HL-60/S4 treated with retinoic acid at 250 ng/mL for 4 days and 3 days (cell line): Measurements from ENCODE around the gene SH2D7.

Source experiments
- in situ Hi-C: fragments of 300-500 bp; cut with MboI; formaldehyde crosslinking; loops from 2 replicates; pipeline ENCODE4 v1.7.0; 2022; ENCODE audit warnings: low sequenced_read_pairs

The SH2D7 gene

GRCh38 chr15:78077053-78077870 lies 15.1 kb upstream of the SH2D7 start, which contains the start of gene TBC1D2B:
TSS of gene TBC1D2B (minus strand) at chr15:78077711. CDS start at chr15:78077652, 59 bp downstream.
- in situ Hi-C loops: no loop called here

DNA sequence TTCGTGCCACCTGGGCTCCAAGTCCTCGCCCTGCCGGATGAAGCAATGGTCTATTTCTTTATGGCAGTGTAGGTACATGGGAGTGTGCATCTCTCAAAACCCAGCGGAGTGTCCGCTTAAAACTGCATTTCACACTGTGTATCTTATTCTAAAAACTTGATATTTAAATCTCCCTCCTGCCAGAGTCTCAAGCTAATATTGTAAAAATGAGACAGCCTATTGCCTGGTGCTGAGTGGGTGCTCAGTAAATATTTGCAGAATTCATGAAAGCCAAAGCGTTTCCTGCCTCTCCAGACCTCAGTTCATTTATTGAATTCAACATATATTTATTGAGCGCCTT lies 14.5 kb upstream of the SH2D7 start:
- in situ Hi-C loops: no loop called here

DNA sequence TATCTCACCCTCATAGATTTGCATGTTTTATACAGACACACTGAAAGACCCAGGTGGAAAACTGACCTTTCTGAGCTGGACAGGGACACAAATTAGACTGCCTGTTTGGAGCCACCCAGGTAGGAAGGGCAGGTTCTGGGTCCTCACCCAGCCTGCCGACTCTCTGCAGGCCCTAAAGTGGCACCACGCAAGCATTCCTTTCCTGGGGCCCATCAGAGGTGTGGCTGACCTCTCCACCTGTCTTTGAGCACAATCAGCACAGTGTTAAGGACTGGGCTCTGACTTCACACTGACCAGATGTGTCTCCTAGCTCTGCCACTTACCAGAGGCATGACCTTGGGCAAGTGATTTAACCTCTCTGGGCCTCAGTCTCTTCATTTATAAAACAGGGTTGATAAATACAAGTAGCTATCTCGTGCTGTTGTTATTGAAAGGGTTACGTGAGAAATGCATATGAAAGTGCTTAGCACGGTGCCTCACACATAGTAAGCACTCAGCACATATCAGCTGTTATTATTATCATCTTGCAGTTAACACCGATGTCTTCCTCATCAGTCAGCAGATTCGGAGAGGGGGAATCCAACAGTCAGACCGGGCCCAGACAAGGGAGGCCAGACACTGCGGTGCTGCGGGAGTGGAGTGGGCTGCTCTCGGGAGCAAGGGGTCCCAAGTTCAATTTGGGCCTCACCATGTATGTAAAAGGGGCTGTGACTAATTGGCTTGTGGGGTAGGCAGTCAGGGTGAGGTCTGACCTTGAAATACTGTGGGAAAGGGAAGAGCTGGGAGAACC lies 12.9 kb upstream of the SH2D7 start:
- in situ Hi-C loops: no loop called here

DNA sequence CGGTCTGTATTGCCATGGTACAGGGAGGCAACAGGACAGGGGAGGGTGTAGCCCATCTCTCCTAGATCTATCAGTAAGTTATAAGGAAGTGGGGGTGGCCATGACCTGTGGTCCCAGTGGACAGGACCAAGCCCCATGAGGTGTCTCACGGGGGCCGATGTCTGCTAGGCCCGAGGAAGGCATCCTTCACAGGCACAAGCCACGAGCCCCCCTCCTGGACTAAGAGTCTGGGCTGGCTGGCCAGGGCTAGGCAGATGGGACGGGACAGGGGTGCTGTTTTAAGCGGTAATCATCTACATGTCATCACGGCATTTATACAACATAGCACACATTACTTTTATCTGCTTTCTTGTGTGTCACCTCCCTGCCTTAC lies 12.3 kb upstream of the SH2D7 start:
- in situ Hi-C loops: no loop called here

- in situ Hi-C loops: no loop called here
Measured at GRCh38 chr15:78082106-78082742, 10.1 kb upstream of the SH2D7 start.

DNA sequence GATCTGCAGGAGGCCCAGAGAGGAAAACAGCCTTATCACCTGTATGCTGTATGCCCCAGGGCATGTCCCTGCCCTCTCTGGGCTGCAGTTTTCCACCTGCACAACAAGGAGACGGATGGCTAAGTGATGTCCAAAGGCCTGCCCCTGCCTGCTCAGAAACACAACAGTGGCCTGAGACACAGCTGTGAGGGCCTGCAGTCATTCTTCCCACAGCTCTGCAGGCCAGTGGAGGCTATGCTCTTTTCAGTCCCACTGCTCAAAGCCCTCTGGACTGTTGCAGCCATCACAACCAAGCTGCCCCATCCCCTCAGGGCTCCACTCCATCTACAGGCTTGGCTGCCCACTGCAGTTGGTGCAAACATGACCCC lies 9.6 kb upstream of the SH2D7 start:
- in situ Hi-C loops: no loop called here

DNA sequence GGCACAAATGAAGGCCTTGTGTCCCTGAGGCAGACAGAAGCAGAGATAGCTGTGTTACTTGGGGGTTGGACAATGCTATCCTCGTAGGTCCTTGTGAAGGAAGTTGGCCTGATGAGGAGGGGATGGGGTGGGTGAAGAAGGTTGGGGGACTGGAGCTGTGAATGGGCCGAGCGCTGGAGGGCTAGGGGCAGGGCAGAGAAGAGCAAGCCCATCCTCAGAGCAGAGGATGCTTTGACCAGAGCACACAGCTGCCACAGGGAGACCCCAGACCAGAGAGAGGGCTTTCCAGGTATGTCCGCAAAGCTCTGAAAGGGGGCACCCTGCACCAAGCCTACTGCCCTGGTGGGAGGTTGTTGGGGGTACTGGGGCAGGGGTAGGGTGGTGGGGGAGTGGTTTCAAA lies 9.2 kb upstream of the SH2D7 start:
- in situ Hi-C loops: no loop called here

GRCh38 chr15:78083687-78084448 lies 8.5 kb upstream of the SH2D7 start:
- in situ Hi-C loops: no loop called here

- in situ Hi-C loops: no loop called here
Measured at GRCh38 chr15:78084449-78084750, 8.0 kb upstream of the SH2D7 start.

DNA sequence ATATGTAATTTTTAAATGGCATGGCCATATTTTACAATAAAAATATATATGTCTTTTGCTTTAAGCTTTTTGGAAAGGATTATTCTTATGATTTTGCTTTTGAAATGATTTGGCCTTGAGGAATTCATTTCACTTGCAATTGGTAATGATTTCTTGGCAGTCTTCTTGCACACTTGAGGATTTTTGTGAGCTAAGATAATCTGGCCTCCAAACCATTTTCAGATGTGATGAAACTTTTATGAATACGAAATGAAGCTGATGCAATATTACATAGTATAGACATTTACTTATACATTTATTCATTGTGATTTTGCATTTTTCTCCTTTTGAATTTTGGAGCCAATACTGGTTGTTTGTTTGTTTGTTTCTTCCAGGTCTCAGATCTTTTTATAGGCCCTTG lies 6.4 kb upstream of the SH2D7 start:
- in situ Hi-C loops: no loop called here

GRCh38 chr15:78087951-78088772 lies 4.2 kb upstream of the SH2D7 start:
- in situ Hi-C loops: no loop called here

- in situ Hi-C loops: no loop called here
Measured at GRCh38 chr15:78088773-78089080, 3.6 kb upstream of the SH2D7 start.

DNA sequence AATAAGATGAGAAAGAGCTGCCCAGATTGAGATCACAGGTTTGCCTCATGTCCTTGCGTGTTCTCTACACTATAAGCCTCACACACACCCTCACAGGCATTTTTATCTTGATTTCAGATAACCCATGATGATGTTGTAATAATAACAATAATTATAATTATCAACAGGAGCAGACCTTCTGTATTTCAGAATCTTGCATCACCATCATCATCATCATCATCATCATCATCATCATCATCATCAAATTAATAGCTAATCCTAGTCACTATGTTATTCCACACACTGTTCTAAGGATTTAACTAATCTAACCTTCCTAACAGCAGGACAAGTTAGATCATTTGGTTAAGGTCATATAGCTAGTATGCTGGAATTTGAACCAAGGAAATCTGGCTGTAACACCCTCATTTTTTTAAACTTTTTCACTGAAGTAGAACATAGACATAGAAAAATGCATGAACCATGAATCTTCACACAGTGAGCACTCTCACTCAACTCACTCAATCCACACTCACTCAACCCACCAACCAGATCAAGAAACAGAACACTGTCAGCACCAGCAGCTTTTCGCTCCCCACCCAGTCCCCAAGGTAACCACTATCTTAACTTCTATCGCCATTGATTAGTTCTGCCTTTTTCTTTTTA lies 1.8 kb upstream of the SH2D7 start:
- in situ Hi-C loops: no loop called here

GRCh38 chr15:78093242-78094020 lies 1.1 kb downstream of the SH2D7 start:
- in situ Hi-C loops: no loop called here

GRCh38 chr15:78097667-78098066 lies 5.3 kb downstream of the SH2D7 start:
- in situ Hi-C loops: no loop called here

GRCh38 chr15:78098131-78098755 lies 5.9 kb downstream of the SH2D7 start:
- in situ Hi-C loops: no loop called here

DNA sequence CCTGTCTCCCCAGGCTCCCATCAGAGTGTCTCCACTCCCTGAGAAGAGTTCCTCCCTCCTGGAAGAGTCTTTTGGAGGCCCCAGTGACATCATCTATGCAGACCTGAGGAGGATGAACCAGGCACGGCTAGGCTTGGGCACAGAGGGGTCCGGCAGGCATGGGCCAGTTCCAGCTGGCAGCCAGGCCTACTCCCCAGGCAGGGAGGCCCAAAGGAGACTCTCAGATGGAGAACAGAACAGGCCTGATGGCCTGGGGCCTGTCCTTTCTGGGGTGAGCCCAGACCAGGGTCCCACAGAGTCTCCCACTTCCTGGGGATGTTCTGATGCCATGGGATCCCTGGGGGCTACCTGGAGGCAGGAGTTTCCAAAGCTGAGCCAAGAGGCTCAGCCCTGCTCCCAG lies 8.5 kb downstream of the SH2D7 start:
- in situ Hi-C loops: no loop called here

- in situ Hi-C loops: no loop called here
Measured at GRCh38 chr15:78101423-78102105, 9.2 kb downstream of the SH2D7 start.
